Naive thymus-derived CD4-positive, alpha-beta T cell (primary cell): Measurements from ENCODE around the gene EPHB1. TPM values are rescaled to one million over a fixed set of nuclear protein-coding genes. Genes with fewer than 3 reads are reported as not detected.
A peak's percentile ranks its signal among the peaks of the same experiment; 100 is the strongest.

Experiments used
- ATAC-seq: fragments of 150-1000 bp; cut with Tn5 transposase; 2 replicates; pipeline ENCODE4 v1.10.0; 2021; ENCODE audit warnings: mild to moderate bottlenecking, moderate library complexity
- CTCF ChIA-PET: fragments of 350-600 bp; sonication (Branson Sonifier 250); formaldehyde crosslinking; loops from one replicate; lab custom pipeline; 2021; ENCODE audit warnings: antibody characterized with exemption; lab: Charles Lee
- POLR2A ChIA-PET: fragments of 350-600 bp; sonication (Branson Sonifier 250); formaldehyde crosslinking; loops from one replicate; lab custom pipeline; 2021; ENCODE audit warnings: antibody characterized with exemption, inconsistent platforms; lab: Charles Lee
- DNase-seq, 9 donors: peaks; one replicate each; pipeline versions ENCODE4 v3.0.0 to v3.0.0-alpha.2; 2020 to 2022; ENCODE audit warnings: mixed read lengths in 1 of 9
- H3K27ac ChIP-seq: one replicate; pipeline ENCODE4 v1.7.0; 2013; ENCODE audit warnings: mild to moderate bottlenecking, low read depth, low read length, moderate library complexity
- H3K27me3 ChIP-seq, 2 donors: one replicate each; pipeline ENCODE4 v1.7.0; 2013; ENCODE audit warnings: low read length in 2 of 2, mild to moderate bottlenecking in 2 of 2, moderate library complexity in 2 of 2; ENCODE audit not compliant: control insufficient read depth in 2 of 2, insufficient read depth in 2 of 2
- H3K36me3 ChIP-seq, 3 experiments: 1 replicate in 2 of 3; 2 replicates in 1 of 3; pipeline ENCODE4 v1.7.0; 2013; ENCODE audit warnings: low read length in 3 of 3, mild to moderate bottlenecking in 3 of 3, moderate library complexity in 1 of 3; ENCODE audit not compliant: insufficient read depth in 3 of 3, control insufficient read depth in 2 of 3
- H3K4me1 ChIP-seq, 2 donors: one replicate each; pipeline ENCODE4 v1.7.0; 2013; ENCODE audit warnings: low read length in 2 of 2, mild to moderate bottlenecking in 2 of 2, moderate library complexity in 1 of 2; ENCODE audit not compliant: control insufficient read depth in 2 of 2, insufficient read depth in 2 of 2
- H3K4me3 ChIP-seq: 2 replicates; pipeline ENCODE4 v1.7.0; 2013; ENCODE audit warnings: mild to moderate bottlenecking, low read length
- H3K9me3 ChIP-seq, 3 experiments: 1 replicate in 2 of 3; 2 replicates in 1 of 3; pipeline ENCODE4 v1.7.0; 2013; ENCODE audit warnings: low read length in 3 of 3; ENCODE audit not compliant: control insufficient read depth in 2 of 3
- H3K27ac Mint-ChIP-seq, 9 donors: one replicate each; pipeline ENCODE4 v1.8.0; 2020 to 2022; ENCODE audit warnings: mixed read lengths in 9 of 9, mild to moderate bottlenecking in 8 of 9, moderate library complexity in 5 of 9, inconsistent platforms in 2 of 9
- H3K27me3 Mint-ChIP-seq, 5 donors: one replicate each; pipeline ENCODE4 v1.8.0; 2021 to 2022; ENCODE audit warnings: mixed read lengths in 5 of 5, mild to moderate bottlenecking in 1 of 5
- H3K36me3 Mint-ChIP-seq, 5 donors: one replicate each; pipeline ENCODE4 v1.8.0; 2020 to 2022; ENCODE audit warnings: mixed read lengths in 5 of 5, mild to moderate bottlenecking in 3 of 5, inconsistent platforms in 1 of 5
- H3K4me1 Mint-ChIP-seq, 7 donors: one replicate each; pipeline ENCODE4 v1.8.0; 2020 to 2022; ENCODE audit warnings: mixed read lengths in 7 of 7, mild to moderate bottlenecking in 3 of 7, inconsistent platforms in 1 of 7
- H3K4me3 Mint-ChIP-seq, 10 donors: one replicate each; pipeline ENCODE4 v1.8.0; 2020 to 2022; ENCODE audit warnings: mild to moderate bottlenecking in 10 of 10, mixed read lengths in 10 of 10, moderate library complexity in 6 of 10, inconsistent platforms in 2 of 10
- H3K9me3 Mint-ChIP-seq, 11 donors: one replicate each; pipeline ENCODE4 v1.8.0; 2020 to 2022; ENCODE audit warnings: mixed read lengths in 11 of 11, mild to moderate bottlenecking in 4 of 11, inconsistent platforms in 1 of 11, moderate library complexity in 1 of 11
- intact Hi-C, 2 donors: fragments of 100-400 bp; cut with micrococcal nuclease; formaldehyde crosslinking; loops; one replicate each; pipeline ENCODE4 v1.15.1; 2023
- polyA plus RNA-seq, 2 donors: library from polyadenylated mRNA; unstranded; fragments of 300-500 nt; fragmentation: Illumina TruSeq; gene quantifications; one replicate each; pipeline ENCODE4 v1.2.3, GENCODE V29; 2021
- total RNA-seq, 6 experiments: library from RNA in 5 of 6; stranded (reverse) in 5 of 6; gene quantifications; 1 replicate in 5 of 6; 2 replicates in 1 of 6; pipeline ENCODE4 v1.2.3 and lab custom pipeline; 2021 to 2026

The EPHB1 gene
- total and polyA plus RNA-seq, 7 experiments from 2014 or later: 1.6 to 2.2 (median 1.8) TPM; not detected in 4

DNA sequence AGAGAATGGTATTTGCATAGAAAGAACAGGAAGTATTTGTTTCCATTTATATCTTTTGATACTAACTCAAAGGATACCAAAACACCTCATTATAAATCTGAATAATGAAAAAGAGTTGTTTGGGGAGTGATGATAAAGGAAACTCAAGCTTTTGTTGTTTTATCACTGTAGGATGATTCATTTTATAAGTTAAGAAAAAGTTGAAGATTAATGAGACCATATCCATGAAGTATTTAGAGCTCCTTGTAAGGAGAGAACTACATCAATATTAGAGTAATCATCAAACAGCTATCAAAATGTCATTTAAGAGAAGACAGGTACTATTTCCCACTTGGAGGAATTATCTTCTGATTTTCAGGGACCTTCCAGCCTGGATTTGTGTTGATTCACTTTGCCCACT, 92.5 kb downstream of the EPHB1 start:
- H3K27ac ChIP-seq: no peak overlapping the region
- no peak for ATAC-seq
- Mint-ChIP-seq H3K27me3 (peaks cover 0 to 5% (median 0%) of the 10 kb centered on the region in 5 donors), H3K9me3 (peaks cover 0 to 3% (median 0%) of the 10 kb centered on the region in 11 donors), H3K4me1 (peaks cover 0 to 7% (median 0%) of the 10 kb centered on the region in 7 donors), H3K36me3 (no peaks in the 10 kb centered on the region), H3K4me3 (no peak overlapping the region), H3K27ac (no peak overlapping the region)
- H3K9me3 ChIP-seq: no peaks in the 10 kb centered on the region
- no peaks in the 10 kb centered on the region for H3K27me3 ChIP-seq
- H3K36me3 ChIP-seq: no peaks in the 10 kb centered on the region
- POLR2A ChIA-PET: no interaction called here
- CTCF ChIA-PET: no interaction called here
- H3K4me1 ChIP-seq: no peaks in the 10 kb centered on the region
- H3K4me3 ChIP-seq: no peak overlapping the region
- DNase-seq: no peak
- intact Hi-C loops: no loop called here

GRCh38 chr3:134892326-134892725, 97.3 kb downstream of the EPHB1 start:
- H3K4me3 ChIP-seq: no peak overlapping the region
- H3K27me3 Mint-ChIP-seq: peaks cover 0 to 21% (median 0%) of the 10 kb centered on the region in 5 donors
- no peaks in the 10 kb centered on the region for H3K27me3 ChIP-seq
- no peak overlapping the region for H3K27ac ChIP-seq
- H3K4me1 Mint-ChIP-seq: no peaks in the 10 kb centered on the region
- no peaks in the 10 kb centered on the region for H3K36me3 ChIP-seq
- H3K36me3 Mint-ChIP-seq: no peaks in the 10 kb centered on the region
- ChIA-PET POLR2A (no interaction called here), CTCF (no interaction called here)
- no peak for DNase-seq
- intact Hi-C loops: no loop called here
- no peak overlapping the region for H3K4me3 Mint-ChIP-seq
- H3K9me3 ChIP-seq: no peaks in the 10 kb centered on the region
- H3K27ac Mint-ChIP-seq: no peak overlapping the region
- peaks cover 0 to 3% (median 0%) of the 10 kb centered on the region in 11 donors for H3K9me3 Mint-ChIP-seq
- H3K4me1 ChIP-seq: no peaks in the 10 kb centered on the region
- ATAC-seq: no peak

DNA sequence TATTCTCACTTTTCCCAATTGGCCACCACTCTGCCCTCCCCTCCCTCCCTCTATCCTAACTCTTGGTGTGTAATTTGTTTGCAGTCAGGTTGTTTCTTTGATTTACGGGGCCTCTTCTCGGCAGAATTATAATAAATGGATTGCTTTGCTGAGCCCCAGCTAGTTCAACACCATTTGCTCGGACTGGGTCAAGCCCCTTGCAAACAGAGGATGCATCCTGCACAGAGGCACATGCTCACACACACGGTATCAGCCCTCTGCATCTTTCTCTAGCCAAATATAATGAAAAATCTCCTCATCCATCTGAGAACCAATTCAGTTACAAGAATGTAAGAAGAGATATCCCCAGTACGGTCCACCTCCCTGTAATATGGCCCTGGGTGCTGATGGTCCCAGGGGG, 97.7 kb downstream of the EPHB1 start:
- H3K9me3 Mint-ChIP-seq: peaks cover 0 to 3% (median 0%) of the 10 kb centered on the region in 11 donors
- no peak overlapping the region for H3K27ac Mint-ChIP-seq
- DNase-seq (no peak), ATAC-seq (no peak)
- intact Hi-C loops: no loop called here
- no peak overlapping the region for H3K4me3 ChIP-seq
- no peaks in the 10 kb centered on the region for H3K36me3 ChIP-seq
- POLR2A ChIA-PET: no interaction called here
- CTCF ChIA-PET: no interaction called here
- H3K4me1 ChIP-seq: no peaks in the 10 kb centered on the region
- H3K9me3 ChIP-seq: no peaks in the 10 kb centered on the region
- no peaks in the 10 kb centered on the region for H3K4me1 Mint-ChIP-seq
- H3K27me3 ChIP-seq: no peaks in the 10 kb centered on the region
- H3K27me3 Mint-ChIP-seq: peaks cover 0 to 21% (median 0%) of the 10 kb centered on the region in 5 donors
- H3K4me3 Mint-ChIP-seq: no peak overlapping the region
- H3K27ac ChIP-seq: no peak overlapping the region
- no peaks in the 10 kb centered on the region for H3K36me3 Mint-ChIP-seq

GRCh38 chr3:134894533-134894932, 99.5 kb downstream of the EPHB1 start:
- intact Hi-C loops: no loop called here
- ATAC-seq: no peak
- no peaks in the 10 kb centered on the region for H3K4me1 Mint-ChIP-seq

GRCh38 chr3:134895181-134895580, 100.1 kb downstream of the EPHB1 start:
- CTCF ChIA-PET: no interaction called here
- Histone ChIP-seq H3K36me3 (no peaks in the 10 kb centered on the region), H3K4me3 (no peak overlapping the region), H3K4me1 (no peaks in the 10 kb centered on the region), H3K9me3 (no peaks in the 10 kb centered on the region), H3K27ac (no peak overlapping the region), H3K27me3 (no peaks in the 10 kb centered on the region)
- peaks cover 0 to 3% (median 0%) of the 10 kb centered on the region in 11 donors for H3K9me3 Mint-ChIP-seq
- no peaks in the 10 kb centered on the region for H3K36me3 Mint-ChIP-seq
- no peak for ATAC-seq
- no peak for DNase-seq
- intact Hi-C loops: no loop called here
- H3K27ac Mint-ChIP-seq: no peak overlapping the region
- H3K4me1 Mint-ChIP-seq: no peaks in the 10 kb centered on the region
- H3K4me3 Mint-ChIP-seq: no peak overlapping the region
- peaks cover 0 to 26% (median 4%) of the 10 kb centered on the region in 5 donors for H3K27me3 Mint-ChIP-seq
- POLR2A ChIA-PET: no interaction called here

More at GRCh38 chr3:134894533-134894932, 99.5 kb downstream of the EPHB1 start:
- H3K9me3 Mint-ChIP-seq: peaks cover 0 to 3% (median 0%) of the 10 kb centered on the region in 11 donors
- Histone ChIP-seq H3K9me3 (no peaks in the 10 kb centered on the region), H3K4me1 (no peaks in the 10 kb centered on the region), H3K27ac (no peak overlapping the region), H3K36me3 (no peaks in the 10 kb centered on the region), H3K4me3 (no peak overlapping the region), H3K27me3 (no peaks in the 10 kb centered on the region)
- H3K27me3 Mint-ChIP-seq: peaks cover 0 to 23% (median 4%) of the 10 kb centered on the region in 5 donors
- no peak overlapping the region for H3K4me3 Mint-ChIP-seq
- DNase-seq: no peak
- no peak overlapping the region for H3K27ac Mint-ChIP-seq
- no peaks in the 10 kb centered on the region for H3K36me3 Mint-ChIP-seq
- POLR2A ChIA-PET: no interaction called here
- CTCF ChIA-PET: no interaction called here

GRCh38 chr3:134896141-134896540, 101.1 kb downstream of the EPHB1 start:
- POLR2A ChIA-PET: no interaction called here
- intact Hi-C loops: no loop called here
- H3K36me3 Mint-ChIP-seq: no peaks in the 10 kb centered on the region

GRCh38 chr3:134896696-134897095, 101.6 kb downstream of the EPHB1 start:
- ChIA-PET CTCF (no interaction called here), POLR2A (no interaction called here)
- H3K4me3 Mint-ChIP-seq: no peak overlapping the region
- Histone ChIP-seq H3K4me1 (no peaks in the 10 kb centered on the region), H3K9me3 (no peaks in the 10 kb centered on the region), H3K27ac (no peak overlapping the region), H3K36me3 (no peaks in the 10 kb centered on the region), H3K4me3 (no peak overlapping the region), H3K27me3 (no peaks in the 10 kb centered on the region)
- no peak for DNase-seq
- intact Hi-C loops: no loop called here
- H3K36me3 Mint-ChIP-seq: no peaks in the 10 kb centered on the region
- H3K27ac Mint-ChIP-seq: peak overlapping the region in 1 of 9 donors; percentile 56
- ATAC-seq: no peak
- H3K4me1 Mint-ChIP-seq: no peaks in the 10 kb centered on the region
- peaks cover 0 to 3% (median 0%) of the 10 kb centered on the region in 11 donors for H3K9me3 Mint-ChIP-seq
- H3K27me3 Mint-ChIP-seq: peaks cover 0 to 26% (median 4%) of the 10 kb centered on the region in 5 donors

More at GRCh38 chr3:134896141-134896540, 101.1 kb downstream of the EPHB1 start:
- H3K9me3 Mint-ChIP-seq: peaks cover 0 to 3% (median 0%) of the 10 kb centered on the region in 11 donors
- no peaks in the 10 kb centered on the region for H3K4me1 Mint-ChIP-seq
- H3K9me3 ChIP-seq: no peaks in the 10 kb centered on the region
- no peak overlapping the region for H3K4me3 ChIP-seq
- no peaks in the 10 kb centered on the region for H3K36me3 ChIP-seq
- no peaks in the 10 kb centered on the region for H3K4me1 ChIP-seq
- H3K27ac ChIP-seq: no peak overlapping the region
- no peak overlapping the region for H3K4me3 Mint-ChIP-seq
- H3K27me3 Mint-ChIP-seq: peaks cover 0 to 26% (median 4%) of the 10 kb centered on the region in 5 donors
- no peaks in the 10 kb centered on the region for H3K27me3 ChIP-seq
- ATAC-seq (no peak), DNase-seq (no peak)
- CTCF ChIA-PET: no interaction called here
- peak overlapping the region in 1 of 9 donors; percentile 56 for H3K27ac Mint-ChIP-seq
